ENCODE measurements around the gene LRRFIP1.

LRRFIP1 gene

GRCh38 chr2:237651761-237652160 is 24.4 kb downstream of the LRRFIP1 start:
- no peak for TF ChIP-seq CTCF (IDR thresholded peaks at IDR 0.05; ENCODE audit: unreplicated experiment in 3 of 3)
- Mint-ChIP-seq H3K4me1 (no peaks in the 10 kb centered on the region), H3K27ac (no peak overlapping the region), H3K36me3 (ENCODE audit: low read depth) (peaks cover 72% of the 10 kb centered on the region), H3K27me3 (ENCODE audit: low read depth) (peaks cover 4% of the 10 kb centered on the region), H3K9me3 (peaks cover 44% of the 10 kb centered on the region), H3K4me3 (no peak overlapping the region)

GRCh38 chr2:237652181-237652580 is 24.8 kb downstream of the LRRFIP1 start:
- no peaks in the 10 kb centered on the region for H3K4me1 Mint-ChIP-seq
- H3K27ac Mint-ChIP-seq: no peak overlapping the region
- no peak overlapping the region for H3K4me3 Mint-ChIP-seq
- H3K9me3 Mint-ChIP-seq: peaks cover 48% of the 10 kb centered on the region
- TF ChIP-seq CTCF (IDR thresholded peaks at IDR 0.05; ENCODE audit: unreplicated experiment in 3 of 3): no peak
- H3K27me3 Mint-ChIP-seq (ENCODE audit: low read depth): peaks cover 4% of the 10 kb centered on the region
- peaks cover 72% of the 10 kb centered on the region for H3K36me3 Mint-ChIP-seq (ENCODE audit: low read depth)

GRCh38 chr2:237652854-237653253 is 25.5 kb downstream of the LRRFIP1 start:
- Mint-ChIP-seq H3K36me3 (ENCODE audit: low read depth) (peaks cover 78% of the 10 kb centered on the region), H3K9me3 (peaks cover 51% of the 10 kb centered on the region), H3K4me3 (no peak overlapping the region), H3K4me1 (no peaks in the 10 kb centered on the region), H3K27ac (no peak overlapping the region), H3K27me3 (ENCODE audit: low read depth) (peaks cover 4% of the 10 kb centered on the region)
- TF ChIP-seq CTCF (IDR thresholded peaks at IDR 0.05; ENCODE audit: unreplicated experiment in 3 of 3): no peak

GRCh38 chr2:237653776-237654558 is 26.6 kb downstream of the LRRFIP1 start:
- Mint-ChIP-seq H3K36me3 (ENCODE audit: low read depth) (peaks cover 75% of the 10 kb centered on the region), H3K27me3 (ENCODE audit: low read depth) (peaks cover 4% of the 10 kb centered on the region), H3K4me1 (no peaks in the 10 kb centered on the region), H3K4me3 (no peak overlapping the region), H3K27ac (no peak overlapping the region), H3K9me3 (peaks cover 51% of the 10 kb centered on the region)
- no peak for TF ChIP-seq CTCF (IDR thresholded peaks at IDR 0.05; ENCODE audit: unreplicated experiment in 3 of 3)

- TF ChIP-seq CTCF (IDR thresholded peaks at IDR 0.05; ENCODE audit: unreplicated experiment in 3 of 3): no peak
- Mint-ChIP-seq H3K36me3 (ENCODE audit: low read depth) (peaks cover 51% of the 10 kb centered on the region), H3K9me3 (peaks cover 36% of the 10 kb centered on the region), H3K27ac (no peak overlapping the region), H3K27me3 (ENCODE audit: low read depth) (peaks cover 4% of the 10 kb centered on the region), H3K4me3 (no peak overlapping the region), H3K4me1 (peaks cover 7% of the 10 kb centered on the region)
These were observed 29.7 kb downstream of the LRRFIP1 start for GRCh38 chr2:237657063-237657462.

- H3K4me3 Mint-ChIP-seq: no peak overlapping the region
- H3K36me3 Mint-ChIP-seq (ENCODE audit: low read depth): peaks cover 23% of the 10 kb centered on the region
- H3K27me3 Mint-ChIP-seq (ENCODE audit: low read depth): peaks cover 3% of the 10 kb centered on the region
- peaks cover 11% of the 10 kb centered on the region for H3K9me3 Mint-ChIP-seq
- no peak for TF ChIP-seq CTCF (IDR thresholded peaks at IDR 0.05; ENCODE audit: unreplicated experiment in 3 of 3)
- H3K4me1 Mint-ChIP-seq: peaks cover 28% of the 10 kb centered on the region
- H3K27ac Mint-ChIP-seq: peak overlapping the region; percentile 11 to 77 (median 37)
These were observed 33.1 kb downstream of the LRRFIP1 start for GRCh38 chr2:237660381-237660900.
